IPS-NIHi11 (cell line): Measurements from ENCODE around the gene COG6.

ENCODE experiments used
- DNase-seq: peaks from one replicate; pipeline ENCODE4 v3.0.0; 2012; ENCODE audit warnings: mixed read lengths, low spot score

The COG6 gene

DNA sequence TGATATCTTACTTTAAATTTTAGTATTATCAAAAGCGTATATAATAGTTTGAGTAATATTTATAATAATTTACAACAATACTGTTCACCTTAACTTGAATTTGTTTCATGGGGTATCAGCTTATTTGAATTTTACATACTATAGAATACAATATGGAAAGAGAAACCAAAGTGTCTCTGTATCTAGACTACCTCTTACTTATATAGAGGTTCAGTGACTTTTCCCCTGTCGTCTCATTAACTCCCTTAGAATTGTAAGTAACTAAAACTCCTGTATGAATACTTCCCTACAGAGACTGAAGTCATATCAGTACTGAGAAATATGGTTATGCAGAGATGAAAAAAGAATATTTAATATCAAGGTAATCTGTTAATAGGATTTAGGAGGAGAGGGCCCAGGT, 26.8 kb downstream of the COG6 start:
- DNase-seq: no peak

DNA sequence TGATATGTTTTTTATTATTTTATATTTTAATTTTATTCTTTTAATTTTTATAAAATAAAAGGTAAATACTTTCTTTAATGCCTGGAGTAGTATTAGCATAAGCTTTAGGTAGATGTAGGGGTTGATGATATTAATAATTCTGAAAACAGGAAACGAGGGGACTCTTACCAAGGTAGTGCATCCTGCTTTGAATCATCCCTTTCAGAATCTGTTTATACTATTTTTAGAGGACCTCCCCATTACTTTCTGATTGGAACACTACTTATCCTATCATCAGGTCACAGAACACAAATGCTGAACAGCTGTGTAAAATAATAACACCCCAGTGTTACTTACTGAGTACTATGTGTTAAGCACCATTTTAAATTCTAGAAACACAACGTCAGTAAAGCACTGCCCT, 27.3 kb downstream of the COG6 start:
- DNase-seq: no peak

DNA sequence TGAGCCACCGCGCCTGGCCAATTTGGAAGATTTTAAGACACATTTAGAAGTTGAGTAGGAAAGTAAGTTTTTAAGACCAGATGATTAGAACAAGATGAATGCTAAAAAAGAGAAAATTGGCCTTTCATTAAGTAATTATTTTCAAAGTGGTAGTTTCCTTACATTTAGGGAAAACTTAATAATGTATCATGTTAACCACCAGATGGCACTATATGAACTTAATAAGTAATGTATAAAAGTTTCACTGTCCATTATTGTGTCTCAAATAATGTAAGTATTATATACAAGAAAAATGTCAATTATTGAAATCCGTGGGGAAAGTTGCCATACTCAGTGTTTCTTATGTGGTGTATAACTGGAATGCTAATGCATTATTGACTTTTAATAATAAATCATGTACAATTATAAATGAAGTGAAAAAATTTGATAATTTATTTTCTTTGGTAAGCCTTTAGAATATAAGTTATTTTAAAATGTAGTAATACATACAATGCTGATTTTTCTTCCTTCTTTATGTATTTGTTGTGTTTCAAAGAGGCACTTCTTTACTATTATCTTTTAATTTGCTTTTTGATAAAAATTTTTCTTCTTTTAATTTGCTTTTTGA, 29.2 kb downstream of the COG6 start:
- DNase-seq: peak; percentile 11

DNA sequence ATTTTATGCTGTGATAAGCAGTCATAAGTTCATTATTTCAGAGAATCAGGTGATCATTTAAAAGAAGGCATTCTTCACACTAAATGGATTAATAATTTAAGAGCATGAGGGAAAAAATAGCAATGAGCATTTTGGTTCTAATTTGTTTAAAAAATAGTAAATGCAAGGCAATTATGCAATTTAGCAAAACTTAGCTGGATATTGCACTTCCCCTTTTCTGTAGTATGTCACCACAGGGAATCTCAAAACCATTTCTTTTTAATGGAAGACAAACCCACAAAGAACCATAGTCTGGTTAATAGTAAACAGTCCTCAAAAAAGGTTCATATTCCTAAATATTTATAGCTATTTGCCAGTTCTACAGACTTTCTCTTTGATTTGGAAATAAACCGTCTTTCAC, 30.2 kb downstream of the COG6 start:
- no peak for DNase-seq

DNA sequence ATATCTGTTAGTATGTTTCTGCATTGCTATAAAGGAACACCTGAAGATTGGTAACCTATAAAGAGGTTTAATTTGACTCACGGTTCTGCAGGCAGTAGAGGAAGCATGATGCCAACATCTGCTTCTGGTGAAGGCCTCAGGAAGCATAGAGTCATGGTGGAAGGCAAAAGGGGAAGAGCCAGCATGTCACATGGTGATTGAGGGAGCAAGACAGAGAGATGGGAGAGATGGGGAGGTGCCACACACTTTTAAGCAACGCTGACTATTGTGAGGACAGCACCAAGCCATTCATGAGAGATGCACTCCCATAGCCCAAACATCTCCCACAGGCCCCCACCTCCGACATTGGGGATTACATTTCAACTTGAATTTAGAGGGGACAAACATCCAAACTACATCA, 32.8 kb downstream of the COG6 start:
- no peak for DNase-seq

DNA sequence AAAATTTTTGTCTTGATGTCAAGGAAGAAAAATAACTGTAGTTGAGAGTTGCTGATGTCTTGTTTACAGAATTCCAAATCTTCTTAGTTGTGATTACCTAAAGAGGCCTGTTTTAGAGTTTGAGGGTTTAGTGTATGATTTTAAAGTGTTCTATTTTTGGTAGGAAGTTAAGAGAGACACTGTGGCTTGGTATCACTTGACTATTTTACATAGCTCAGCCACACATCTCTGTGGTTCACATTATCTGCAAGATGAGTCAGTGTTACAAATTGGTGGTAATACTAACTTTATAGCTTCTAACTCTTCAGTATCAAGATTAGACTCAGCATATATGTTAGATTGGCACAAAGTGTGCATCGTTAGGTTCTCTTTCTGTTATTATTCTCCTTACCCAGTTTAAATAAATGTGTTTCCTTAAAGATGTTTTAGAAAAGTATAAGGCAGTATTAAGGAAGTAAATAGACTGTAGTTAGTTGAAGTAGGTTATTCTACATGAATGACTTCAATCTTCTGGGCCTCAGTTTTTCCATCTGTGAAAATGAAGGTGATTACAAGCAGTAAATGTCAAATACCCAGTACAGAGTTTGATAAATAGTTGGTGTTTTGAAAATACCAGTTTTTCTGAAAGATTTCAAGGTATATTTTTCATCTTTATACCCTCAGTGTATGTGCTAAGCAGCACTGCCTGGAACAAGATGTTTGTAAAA, 33.4 kb downstream of the COG6 start:
- no peak for DNase-seq

DNA sequence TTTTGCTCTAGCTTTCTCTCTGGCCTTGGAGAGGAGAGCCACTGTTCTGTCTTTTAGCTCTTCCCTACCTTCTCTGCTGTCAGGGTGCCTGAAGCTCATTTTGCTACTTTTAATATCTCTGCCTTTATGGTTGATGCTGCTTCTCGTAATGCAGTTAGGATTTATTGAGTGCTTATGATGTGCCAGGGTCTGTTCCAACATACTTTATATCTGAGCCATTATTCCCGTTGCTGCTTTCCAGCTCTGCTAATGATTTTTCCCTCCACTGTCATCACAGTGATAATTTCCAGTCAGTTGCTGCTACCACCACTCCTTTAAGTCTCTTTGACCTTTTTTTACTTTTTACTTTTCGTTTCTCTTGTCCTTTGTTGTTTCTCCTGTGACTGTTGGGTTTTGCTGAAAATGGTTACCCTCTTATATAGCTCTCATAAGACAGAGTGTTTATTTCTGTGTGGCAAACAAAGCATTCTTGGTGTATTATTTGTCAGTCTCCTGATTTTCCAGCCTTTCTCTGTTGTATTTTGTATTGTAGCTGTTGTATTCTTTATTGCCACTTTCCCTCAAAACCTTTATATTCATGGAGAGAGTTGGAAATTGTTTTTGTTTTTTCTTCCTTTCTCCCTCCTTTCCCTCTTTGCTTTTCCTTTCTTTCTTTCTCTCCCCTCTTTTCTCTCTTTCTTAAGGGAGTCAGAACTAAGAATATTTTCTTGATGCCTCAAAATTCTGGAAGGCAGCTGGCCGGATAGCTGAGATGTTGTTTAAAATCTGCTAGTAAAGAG, 37.4 kb downstream of the COG6 start:
- DNase-seq: no peak

DNA sequence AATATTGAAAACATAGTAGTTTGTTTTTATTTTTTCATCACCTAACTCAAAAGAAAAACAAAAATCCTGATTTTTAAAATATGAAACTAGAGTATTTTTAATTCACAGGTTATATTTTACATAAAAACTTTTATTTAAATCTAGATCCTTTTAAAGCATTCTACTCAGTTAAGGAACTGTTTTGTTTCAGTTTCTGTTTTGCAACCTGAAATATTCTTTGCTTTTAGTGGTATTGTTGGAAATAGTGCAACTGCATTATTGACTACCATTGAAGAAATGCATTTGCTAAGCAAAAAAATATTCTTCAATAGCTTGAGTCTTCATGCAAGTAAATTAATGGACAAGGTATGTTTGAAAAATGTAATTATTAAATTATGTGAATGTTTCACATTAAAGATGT, 43.8 kb downstream of the COG6 start:
- no peak for DNase-seq

DNA sequence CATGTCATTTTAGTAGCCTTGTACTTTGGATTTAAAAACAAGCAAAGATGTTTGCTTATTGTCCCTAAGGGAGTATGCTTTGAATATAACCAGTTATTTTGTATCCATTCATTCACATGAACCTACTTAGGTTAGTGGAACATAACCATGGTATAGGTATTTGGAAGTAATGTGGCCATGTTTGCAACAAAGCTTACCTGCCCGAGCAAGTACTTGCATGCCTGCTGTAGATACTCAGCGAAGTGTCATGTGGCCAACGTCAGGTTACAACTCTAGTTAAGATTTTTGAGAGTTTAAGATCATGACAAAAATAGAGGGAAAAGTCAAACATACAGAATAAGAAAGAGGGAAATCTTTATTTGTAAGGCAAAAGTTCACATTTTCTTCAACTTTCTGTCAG, 57.2 kb downstream of the COG6 start:
- no peak for DNase-seq

DNA sequence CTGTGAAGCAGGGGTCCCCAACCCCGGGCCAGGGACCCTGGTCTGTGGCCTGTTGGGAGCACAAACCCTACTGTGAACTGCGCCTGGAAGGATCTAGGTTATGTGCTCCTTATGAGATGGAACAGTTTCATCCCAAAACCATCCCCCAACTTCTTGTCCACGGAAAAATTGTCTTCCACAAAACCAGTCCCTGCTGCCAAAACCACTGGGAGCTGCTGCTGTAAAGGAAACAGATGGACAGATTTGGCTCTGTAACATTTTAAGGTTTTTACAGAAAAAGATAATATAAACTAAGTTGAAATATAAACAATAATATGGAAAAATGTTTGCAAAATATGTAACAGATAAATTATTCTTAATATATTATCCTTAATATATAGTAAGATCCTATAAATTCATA, 73.7 kb downstream of the COG6 start:
- no peak for DNase-seq

DNA sequence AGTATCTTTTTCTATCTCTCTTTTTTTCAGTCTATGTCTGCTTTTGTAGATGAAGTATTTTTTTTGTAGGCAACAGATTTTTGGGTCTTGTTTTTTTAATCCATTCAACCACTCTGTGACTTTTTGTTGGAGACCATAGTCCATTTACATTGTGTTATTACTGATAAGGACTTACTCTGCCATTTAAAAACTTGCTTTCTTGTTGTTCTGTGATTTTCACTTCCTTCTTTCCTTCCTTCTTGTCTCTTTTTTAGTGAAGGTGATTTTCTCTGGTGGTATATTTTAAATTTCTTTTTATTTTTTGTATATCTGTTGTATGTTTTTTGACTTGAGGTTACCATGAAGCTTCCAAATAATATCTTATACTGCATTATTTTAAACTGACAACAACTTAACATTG, 79.5 kb downstream of the COG6 start:
- DNase-seq: no peak

DNA sequence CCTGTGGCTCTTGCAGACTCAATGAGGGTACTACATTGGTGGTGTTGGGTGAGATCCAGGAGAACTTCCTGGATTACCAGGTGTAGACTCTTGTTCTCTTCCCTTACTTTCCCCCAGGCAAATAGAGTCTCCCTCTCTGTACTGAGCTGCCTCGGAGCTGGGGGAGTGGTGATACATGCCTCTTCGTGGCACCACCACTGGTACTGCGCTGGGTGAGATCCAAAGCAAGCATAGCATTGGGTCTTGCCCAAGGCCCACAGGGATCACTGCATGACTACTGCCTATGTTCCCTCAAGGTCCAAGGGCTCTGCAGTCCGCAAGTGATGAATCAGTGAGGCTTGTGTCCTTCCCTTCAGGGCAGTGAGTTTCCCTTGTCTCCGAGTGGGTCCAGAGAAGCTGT, 81.6 kb downstream of the COG6 start:
- no peak for DNase-seq

DNA sequence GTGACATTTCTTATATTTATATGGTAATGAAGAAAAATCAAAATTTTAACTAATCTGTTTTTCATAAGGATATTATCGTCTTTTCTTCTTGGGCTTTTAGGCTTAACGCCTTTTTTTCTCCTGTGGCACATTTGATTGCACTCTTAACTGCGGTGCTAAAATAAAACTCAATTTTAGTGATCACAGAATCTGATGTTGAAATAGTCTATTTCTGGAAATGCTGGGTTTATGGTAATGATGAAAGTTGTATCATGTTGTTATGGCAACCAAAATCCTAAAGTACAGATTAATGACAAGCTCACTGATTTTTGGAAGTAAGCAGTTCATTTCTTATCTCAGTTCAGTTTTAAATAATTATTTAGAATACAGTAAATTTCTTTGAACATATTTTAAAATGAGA, 85.3 kb downstream of the COG6 start:
- DNase-seq: no peak

DNA sequence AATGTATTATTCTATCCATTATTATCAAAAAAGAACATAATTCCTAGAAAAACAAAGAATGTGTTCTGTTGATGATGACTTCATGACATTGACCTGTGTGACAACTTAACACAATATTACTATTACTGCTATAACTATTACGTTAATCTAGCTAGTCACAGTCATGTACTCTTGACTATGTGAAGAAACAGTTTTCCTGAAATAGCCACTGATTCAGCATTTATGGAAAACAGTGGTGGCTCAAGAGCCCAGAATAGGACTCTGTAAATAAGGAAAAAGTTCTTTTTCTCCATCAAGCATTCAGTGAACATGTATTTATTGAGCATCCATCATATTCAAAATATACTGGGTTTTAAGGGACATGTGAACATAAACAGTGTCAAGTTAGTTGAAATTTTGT, 93.5 kb downstream of the COG6 start:
- no peak for DNase-seq

DNA sequence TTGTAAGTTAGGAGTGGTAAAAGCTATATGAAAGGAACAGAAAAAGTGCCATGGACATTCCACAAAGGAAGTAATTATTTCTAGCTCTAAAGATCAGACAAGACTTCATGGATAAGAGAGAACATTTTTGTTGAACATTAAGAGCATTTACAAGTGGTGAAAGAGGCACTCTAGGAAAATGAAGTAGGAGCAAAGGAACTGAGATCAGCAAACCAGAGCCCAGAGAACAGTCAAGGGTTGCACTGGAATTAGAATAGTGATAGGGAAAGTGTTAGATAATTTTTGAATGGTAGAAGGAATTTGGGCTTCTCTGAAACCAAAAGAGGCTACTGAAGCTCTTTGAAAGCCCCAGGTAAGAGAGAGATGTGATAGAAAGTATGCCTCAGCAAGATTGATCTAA, 94.1 kb downstream of the COG6 start:
- DNase-seq: no peak

DNA sequence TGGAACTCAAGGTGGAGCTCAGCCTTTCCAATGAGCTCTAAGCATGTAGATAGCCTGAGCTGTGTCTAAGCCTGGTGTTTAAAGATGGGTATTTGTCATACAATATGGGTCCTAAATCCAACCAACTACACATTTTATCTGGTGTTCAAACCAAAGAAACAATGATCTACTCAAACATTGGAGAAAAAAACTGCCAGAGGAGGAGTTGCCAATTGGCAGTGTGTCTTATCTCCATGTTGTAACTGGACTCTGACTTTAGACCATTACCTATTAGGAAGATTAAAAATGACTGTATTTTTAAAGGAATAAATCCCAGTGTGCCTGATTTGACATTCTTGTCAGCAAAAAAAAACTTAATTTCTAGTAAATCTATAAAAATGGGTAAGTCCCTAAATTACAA, 96.3 kb downstream of the COG6 start:
- no peak for DNase-seq

DNA sequence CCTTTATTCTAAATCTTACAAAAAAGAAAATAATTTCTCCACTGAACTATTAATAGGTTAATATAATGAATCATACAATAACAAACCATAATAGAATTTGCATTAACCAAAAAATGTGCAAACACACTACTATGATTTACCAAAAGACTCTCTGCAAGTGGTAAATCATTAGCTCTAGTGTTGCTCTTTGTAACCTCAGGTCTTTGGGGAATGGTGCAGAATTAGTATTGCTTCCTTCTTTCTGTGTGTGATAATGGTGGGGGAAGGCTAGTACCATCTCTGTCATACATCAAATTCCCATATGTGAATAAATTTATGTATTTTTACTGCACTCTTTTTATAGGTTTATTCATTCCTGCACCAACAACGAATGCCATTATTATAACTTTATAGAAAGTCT, 105.1 kb downstream of the COG6 start:
- DNase-seq: no peak

DNA sequence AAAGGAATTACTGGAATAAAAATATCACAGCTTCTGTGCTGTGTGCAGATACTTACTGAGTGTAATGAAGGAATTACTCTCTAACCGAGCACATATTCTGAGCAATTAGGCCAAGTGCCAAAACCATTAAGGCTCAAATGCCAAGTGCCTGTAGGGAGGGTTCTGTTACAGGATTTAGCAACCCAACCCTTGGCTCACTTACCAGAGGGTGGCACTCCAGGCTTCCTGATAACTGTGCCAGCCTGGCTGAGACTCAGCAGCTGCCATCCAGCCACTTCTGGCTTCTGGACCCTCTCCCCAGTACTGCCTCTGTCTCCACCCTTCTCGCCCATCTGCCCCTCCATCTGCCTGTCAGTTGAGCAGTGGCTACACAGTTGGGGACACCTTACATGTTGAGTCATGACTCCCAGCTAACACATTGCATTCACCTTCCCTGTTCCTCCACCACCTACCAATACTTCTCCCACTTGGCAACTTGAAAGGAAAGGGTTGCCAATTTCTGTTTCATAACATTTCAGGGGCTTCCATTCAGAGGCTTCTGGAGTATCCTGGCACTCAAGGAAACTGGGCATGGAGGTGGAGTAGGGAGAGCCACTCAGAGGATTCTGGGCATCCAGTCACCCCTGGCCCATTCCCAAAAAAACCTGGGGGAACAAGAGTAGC, 110.5 kb downstream of the COG6 start:
- peak; percentile 42 for DNase-seq

DNA sequence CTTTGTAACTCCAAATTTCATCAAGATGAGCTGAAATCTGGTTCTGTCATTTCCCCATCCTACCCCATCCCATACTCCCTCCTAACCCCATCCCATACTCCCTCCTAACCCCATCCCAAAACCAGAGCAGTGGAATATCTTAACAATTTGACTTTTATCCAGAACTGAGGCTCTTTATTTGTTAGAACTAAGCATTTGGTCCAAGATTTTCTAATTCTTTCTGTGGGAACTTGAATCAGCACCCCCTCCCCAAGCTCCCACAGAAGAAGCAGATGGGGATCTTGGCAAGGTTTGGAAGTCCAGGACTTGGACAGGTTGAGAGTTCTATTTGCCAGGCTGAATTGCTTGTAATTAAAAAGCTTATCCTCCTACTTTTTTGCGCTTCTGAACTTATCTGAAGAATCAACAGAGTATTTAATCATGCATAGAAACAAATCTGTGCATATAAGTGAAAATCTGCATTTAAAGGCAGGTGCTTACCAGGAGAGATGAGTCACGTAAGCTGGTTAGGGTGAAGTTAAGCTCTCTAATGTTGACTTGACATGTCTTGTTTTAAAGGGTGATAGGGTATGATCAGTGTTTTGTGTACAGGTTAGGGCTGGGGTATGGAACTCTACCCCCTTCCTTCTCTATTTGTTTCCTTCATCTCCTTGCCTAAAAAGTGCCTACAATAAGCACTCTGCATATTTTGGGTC, 111.1 kb downstream of the COG6 start:
- DNase-seq: no peak

DNA sequence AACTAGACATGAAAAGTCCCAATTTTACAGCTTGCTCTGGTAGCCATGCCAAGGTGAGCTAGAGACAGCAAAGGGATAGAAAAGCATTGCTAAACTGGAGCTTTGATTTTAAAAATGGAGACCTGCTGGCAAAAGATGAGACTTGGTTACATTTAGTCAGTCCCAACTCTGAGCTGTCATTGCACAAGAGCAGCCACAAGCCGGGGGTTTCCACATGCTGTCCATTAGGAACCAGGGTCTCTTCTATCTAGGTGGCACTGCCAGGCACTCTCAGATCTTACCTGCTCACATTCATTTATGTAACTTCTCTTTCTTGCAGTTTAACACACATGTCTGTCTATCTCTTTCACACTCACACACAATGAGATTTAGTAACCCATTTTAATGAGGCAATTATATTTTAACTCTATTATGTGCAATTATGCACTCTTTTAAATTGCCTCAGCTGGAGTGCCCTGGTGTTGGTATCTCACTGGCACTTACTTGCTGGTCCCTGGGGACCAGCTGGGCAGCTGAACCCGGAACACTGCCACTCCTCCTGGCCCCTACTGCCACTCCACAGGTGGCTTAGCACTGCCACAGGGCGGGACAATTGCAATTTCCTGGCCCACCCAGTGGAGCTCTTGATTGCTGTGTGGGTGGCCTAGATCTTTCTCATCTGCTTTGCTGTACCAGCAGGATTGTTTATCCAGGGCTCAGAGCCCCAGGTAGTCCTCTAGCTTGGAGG, 112.5 kb downstream of the COG6 start:
- peak; percentile 36 for DNase-seq

DNA sequence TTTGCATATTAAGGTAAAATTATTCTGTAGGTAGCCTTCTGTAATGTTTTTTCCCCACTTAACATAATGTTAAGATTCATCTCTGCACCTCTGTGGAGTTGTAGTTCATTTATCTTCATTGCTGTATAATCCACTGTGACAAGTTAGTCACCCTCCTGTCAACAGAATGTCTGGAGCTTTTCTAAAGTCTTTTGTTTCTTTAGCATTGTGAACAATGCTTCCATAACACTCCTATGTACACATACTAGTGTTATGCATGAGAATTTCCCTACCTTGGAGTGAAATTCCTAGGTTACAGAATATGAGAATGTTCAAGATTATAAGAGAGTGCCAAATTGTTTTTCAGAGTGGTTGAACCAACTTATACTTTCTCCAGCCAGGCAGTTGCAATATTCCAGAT, 113.5 kb downstream of the COG6 start:
- DNase-seq: no peak
